GM18519 (cell line): Measurements from ENCODE around the gene RNF222.
"Not testable (repeated sequence)": the region's sequence is repeated elsewhere in the genome, so short reads cannot be mapped to it uniquely, and the experiment has no call there.

ENCODE experiments used
- ATAC-seq: cut with Tn5 transposase; IDR thresholded peaks from one replicate; pipeline ENCODE4 v1.9.1; 2021; ENCODE audit warnings: mild to moderate bottlenecking, moderate library complexity; ENCODE audit not compliant: unreplicated experiment, low FRiP score

RNF222 gene

DNA sequence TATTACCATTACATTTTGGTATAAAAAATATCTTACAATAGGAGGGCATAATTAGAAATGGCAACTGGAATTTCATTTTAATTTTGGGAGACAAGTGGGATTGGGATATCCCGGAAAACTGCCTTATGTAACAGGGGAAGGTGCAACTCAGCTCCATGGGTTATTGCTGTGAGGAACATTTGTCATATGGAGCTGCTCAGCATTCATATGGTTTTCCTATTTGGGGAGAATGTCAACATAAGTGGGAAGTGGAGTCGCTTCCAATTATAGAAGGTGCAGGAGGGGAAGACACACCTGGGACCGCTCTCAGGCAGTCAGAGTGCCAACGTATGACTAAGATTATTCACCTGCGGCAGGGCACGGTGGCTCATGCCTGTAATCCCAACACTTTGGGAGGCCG lies 47.3 kb downstream of the RNF222 start:
- ATAC-seq = no peak

DNA sequence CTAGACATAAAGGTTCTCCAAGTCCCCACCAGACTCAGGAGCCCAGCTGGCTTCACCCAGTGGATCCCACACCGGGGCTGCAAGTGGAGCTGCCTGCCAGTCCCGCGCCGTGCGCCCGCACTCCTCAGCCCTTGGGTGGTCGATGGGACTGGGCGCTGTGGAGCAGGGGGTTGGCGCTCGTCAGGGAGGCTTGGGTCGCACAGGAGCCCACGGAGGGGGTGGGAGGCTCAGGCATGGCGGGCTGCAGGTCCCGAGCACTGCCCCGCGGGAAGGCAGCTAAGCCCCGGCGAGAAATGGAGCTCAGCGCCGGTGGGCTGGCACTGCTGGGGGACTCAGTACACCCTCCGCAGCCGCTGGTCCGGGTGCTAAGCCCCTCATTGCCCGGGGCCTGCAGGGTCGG lies 50.6 kb downstream of the RNF222 start:
- ATAC-seq = not testable (repeated sequence)

DNA sequence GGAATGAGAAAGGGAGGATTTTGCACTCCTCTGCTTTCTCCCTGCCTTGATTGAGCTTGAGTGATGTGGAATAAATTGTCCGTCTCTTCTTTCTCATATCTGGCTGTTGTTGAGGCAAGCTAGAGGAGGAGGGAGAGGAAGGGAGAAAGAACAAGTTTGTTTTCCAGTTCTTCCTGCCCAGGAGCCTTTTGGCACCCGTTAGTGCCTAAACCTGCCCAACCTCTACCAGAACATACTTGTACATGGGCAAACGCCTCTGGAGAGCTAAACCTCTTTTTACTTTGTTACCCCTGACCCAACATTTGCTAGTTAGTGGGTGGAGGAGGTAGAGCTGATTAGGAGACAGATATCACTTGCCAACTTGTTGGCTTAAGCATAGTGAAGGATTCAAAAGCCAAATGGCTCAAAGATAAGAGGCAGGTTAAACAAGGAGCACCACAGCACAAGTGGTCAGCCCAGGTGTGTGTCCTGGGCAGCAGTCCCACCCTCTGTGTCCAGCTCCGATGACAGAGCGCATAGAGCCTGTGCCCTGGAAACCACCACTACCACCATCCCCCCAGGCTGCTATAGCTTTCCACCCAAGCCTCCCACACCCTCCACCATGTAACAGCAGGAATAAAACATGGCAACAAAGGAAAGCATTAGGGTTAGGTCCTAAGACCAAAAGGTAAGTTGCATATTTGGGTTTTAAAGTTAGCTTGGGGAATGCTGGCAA lies 51.5 kb downstream of the RNF222 start:
- no peak for ATAC-seq

DNA sequence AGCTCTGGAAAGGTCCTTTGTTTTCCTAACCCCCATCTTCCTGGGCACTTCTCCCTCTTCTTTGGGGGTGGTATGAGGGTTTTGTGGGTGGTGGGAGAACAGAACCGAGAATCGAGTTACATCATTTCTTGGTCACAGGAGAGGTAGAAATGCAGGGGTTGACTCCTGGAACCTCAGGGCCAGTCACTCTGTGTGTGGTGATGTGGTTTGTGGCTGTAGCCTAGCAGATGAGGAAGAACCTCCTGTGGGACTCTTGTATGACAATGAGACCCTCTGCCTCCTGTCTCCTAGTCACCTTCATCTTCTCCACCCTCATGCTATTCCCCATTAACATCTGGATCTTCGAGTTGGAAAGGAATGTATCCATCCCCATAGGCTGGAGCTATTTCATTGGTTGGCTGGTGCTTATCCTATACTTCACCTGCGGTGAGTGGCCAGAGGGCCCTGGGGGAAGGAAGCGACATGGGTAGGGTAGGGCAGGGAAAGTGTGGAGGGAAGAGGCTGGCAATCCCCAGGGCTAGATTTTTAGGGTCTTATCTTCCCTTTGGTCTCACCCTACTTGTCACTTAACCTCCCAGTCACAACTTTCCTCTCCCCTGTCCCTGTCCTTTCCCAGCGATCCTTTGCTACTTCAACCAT lies 52.5 kb downstream of the RNF222 start:
- ATAC-seq = no peak

DNA sequence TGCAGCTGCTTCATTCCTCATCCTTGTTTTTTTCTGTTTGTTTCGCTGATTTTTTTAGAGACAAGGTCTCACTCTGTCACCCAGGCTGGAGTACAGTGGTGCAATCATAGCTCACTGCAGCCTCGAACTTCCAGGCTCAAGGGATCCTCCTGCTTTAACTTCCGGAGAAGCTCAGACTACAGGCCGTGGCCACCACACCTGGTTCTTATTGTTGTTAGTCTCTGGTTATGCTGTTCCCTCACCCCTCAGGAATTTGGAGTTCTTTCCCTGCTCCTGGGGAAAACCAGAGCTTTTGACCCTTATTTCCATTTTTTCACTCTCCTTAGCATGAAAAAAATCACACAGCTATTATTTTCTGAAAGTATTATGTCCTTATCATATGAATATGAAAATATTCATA lies 56.2 kb downstream of the RNF222 start:
- ATAC-seq = no peak
